GM19035 (cell line): Measurements from ENCODE around the gene RNASEH2A.

ENCODE experiments used
- ATAC-seq: cut with Tn5 transposase; IDR thresholded peaks from one replicate; pipeline ENCODE4 v1.9.1; 2021; ENCODE audit not compliant: unreplicated experiment

RNASEH2A gene

DNA sequence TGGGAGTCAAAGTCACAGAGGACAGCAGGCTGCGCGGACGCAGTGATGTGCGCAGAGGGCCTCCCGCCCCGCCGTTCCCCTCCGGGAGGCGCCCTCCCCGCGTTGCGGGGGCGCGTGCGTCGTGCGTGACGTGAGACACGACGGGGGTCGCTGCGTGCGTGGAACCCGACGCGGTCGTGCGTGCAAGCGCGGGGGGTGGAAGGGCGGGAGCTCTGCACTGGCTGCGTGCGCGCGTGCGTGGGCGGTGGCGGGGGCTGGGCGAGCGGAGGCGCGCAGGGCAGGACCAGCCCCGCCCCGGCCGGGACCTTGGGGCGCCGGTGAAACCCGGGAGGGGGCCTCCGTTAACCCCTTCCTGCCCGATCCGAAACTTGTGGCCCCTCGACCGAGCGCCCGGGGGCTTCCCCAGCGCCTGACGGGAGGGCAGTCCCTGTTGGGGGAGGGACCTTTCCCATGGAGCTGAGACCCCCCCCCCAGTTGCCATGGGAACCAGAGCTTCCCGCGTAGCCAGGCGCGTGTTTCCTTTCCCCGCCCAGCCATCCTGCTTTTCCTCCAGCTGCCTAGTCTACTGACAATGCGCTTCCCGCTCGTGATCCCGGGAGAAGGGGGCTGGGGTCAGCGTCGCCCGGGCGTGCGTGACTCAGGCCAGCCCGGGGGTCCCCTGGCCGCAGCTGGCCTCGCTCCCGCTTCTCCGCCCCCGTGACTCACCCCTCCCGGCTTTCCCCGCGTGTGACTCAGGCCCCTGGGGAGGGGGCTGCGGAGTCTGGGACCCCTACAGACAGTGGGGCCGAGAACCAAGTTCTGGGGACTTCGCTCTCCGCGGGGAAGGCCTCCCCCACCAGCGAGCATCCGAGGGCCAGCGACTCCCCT is 23.7 kb upstream of the RNASEH2A start:
- peak; percentile 36 for ATAC-seq

DNA sequence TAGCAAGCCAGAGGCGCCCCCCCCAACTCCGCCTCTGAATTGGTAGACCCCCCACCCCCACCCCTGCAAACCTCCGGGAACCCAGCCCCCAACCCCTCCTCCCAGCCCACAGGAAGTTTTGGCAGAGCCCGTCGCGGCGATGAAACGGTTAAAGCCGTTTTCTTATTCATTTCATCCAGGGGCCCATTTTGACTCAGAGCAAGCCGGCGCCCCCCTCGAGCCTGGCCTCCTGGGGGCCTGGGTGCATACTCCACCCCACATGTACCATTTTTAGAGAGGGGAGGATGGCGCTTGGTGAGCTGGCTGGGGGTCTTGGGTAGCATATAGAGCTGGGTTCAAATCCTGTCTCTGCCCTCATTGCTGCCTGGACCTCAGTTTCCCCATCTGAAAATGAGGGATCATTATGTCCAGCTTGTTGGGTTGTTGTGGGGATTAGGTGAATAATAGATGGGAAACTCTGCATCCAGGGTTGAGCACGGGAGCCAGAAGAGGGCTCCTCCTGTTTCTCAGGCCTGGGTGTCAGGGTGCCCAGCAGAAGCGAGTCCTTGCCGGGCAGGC is 23.0 kb upstream of the RNASEH2A start:
- ATAC-seq = no peak

DNA sequence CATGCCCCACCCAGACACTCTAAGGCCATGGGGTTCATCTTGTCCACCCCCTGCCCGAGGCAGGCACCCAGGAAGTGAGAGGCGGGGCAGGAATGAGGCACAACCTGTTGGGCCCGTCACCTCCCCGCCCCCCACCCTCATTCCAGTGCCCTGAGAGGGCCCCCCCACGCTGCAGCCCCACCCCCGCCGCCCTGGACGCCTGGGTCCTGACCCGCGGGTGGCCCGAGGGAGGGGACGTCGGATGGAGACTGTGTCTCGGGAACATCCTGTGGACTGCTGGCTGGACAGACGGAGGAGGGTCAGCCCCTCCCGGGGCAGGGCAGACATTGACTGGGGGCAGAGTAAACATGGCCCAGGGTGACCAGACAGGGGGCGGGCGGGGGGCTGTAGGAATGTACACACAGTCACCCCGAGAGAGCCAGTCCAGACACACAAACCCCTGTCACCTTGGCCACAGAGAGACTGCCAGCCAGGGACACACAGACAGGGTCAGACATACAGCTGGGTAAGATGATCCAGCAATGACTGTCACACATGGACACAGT is 22.5 kb upstream of the RNASEH2A start:
- ATAC-seq = no peak

DNA sequence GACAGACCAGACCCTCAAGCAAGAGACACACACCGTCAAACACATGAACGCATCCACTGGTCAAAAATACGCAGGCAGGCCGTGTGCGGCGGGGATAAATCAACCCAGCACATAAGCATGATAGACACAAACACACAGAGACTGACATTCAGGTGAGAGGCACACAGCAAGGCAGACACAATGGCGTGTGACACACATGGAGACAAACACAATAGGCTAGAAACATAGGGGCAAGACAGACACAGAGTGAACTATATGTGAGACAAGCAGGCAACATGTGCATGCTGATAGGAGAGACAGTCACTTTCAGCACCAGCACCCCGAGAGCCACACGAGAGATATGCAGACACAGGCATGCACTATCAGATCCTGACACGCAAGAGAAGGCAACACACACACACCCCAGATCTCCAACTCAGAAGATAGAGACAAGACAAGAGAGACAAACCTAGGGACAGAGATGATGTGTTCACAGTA is 22.0 kb upstream of the RNASEH2A start:
- no peak for ATAC-seq

DNA sequence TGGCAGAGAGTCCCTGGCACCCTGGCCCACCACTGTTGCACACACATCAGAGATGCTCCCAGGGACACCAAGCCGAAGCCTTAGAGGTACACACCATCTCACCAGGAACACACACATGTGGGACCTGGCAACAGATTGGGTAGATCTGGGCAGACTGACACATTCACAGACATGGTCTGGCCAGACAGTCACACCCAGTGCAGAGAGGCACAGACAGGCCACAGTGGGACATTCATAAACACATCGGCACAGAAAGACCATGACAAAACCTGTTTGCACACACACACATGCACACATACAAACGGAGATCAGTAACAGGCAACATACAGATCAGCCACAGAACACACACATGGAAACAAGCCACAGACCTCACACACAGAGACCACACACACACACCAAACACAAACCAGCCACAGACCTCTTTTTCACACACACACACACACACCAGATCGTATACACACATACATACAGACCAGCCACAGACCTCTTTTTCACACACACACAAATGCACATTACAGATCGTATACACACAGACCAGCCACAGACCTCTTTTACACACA is 21.4 kb upstream of the RNASEH2A start:
- ATAC-seq = no peak

- no peak for ATAC-seq
These were observed 20.9 kb upstream of the RNASEH2A start for GRCh38 chr19:12785431-12786031.

GRCh38 chr19:12786141-12786870 is 20.1 kb upstream of the RNASEH2A start:
- ATAC-seq = no peak

DNA sequence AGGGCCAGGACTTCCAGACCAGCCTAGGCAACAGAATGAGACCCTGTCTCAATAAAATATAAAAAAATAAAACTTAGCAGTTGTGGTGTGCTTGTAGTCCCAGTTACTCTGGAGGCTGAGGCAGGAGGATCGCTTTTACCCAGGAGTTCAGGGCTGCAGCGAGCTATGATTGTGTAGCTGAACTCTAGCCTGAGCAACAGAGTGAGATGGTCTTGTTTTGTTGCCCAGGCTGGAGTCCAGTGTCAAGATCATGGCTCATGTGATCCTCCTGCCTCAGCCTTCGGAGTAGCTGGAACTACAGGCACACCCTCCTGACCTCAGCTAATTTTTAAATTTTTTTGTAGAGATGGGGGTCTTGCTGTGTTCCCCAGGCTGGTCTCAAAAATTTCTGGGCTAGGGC is 19.4 kb upstream of the RNASEH2A start:
- ATAC-seq = no peak

- no peak for ATAC-seq
These were observed 18.9 kb upstream of the RNASEH2A start for GRCh38 chr19:12787458-12787857.

- ATAC-seq = no peak
These were observed 18.2 kb upstream of the RNASEH2A start for GRCh38 chr19:12788042-12788681.

DNA sequence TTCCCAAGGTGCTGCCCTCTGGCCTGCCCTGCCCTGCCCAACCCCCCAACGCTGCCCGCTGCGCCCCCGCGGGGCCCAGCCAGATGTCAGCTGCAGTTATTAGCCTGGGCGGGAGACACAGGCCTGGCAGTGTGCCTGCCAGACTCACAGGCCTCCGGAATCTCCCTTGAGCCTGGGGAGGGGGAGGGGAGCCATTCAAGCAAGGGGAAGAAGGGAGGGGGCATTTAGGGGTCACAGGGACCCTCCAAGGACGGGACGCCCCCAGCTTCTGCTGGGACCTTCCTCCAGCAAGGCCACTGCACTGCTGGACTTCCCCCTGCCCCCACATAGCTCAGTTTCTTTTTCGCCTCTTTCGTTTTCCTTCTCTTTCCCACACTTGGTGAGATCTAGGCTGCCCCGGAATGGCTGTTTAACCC is 17.7 kb upstream of the RNASEH2A start:
- no peak for ATAC-seq

GRCh38 chr19:12789098-12789903 is 17.1 kb upstream of the RNASEH2A start:
- no peak for ATAC-seq

DNA sequence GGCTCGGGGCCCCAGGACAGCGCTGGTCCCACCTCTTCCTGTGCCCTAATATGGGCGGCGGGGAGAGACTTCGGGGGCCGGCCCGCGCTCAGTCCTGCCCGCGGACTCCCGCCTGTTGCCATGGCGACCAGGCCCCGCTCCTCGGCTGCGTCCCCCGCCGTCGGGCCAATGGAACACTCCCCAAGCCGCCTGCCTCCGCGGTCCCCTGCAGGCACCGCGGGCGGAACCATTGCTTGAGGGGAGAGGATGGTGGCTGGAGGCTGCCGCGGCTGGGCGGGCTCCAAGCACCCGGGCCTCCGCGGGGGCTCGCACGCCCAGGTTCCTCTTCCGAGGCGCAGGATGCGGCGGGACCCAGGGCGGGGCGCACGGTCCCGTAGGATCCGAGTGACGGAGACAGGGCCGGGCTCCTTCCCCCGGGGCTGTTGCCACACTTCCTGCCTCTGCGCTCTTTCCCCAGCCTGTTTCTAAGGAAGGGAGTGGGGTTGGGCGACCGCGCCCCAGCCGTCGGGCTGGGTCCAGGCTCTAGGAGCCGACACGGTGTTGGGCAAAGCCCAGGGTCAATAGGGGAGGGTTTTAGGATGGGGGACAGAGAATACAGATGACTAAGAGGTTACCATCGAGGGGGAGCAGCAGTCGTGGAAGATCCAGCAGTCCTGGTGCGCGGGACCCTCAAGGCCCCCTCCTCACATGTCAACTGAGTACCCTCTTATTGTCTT is 16.3 kb upstream of the RNASEH2A start:
- peak; percentile 38 for ATAC-seq

GRCh38 chr19:12790628-12791344 is 15.6 kb upstream of the RNASEH2A start:
- no peak for ATAC-seq

DNA sequence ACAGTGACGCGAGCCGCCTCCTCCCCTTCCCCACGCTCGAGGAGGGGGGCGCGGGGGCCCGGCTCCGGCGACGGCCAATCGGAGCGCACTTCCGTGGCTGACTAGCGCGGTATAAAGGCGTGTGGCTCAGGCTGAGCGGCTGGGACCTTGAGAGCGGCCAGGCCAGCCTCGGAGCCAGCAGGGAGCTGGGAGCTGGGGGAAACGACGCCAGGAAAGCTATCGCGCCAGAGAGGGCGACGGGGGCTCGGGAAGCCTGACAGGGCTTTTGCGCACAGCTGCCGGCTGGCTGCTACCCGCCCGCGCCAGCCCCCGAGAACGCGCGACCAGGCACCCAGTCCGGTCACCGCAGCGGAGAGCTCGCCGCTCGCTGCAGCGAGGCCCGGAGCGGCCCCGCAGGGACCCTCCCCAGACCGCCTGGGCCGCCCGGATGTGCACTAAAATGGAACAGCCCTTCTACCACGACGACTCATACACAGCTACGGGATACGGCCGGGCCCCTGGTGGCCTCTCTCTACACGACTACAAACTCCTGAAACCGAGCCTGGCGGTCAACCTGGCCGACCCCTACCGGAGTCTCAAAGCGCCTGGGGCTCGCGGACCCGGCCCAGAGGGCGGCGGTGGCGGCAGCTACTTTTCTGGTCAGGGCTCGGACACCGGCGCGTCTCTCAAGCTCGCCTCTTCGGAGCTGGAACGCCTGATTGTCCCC is 14.9 kb upstream of the RNASEH2A start, which contains the start of gene JUNB:
Gene JUNB, plus strand, starts transcription at position 142 of the 706 bp plus-strand sequence. Its CDS starts 286 bp downstream, at position 428.
- peak; percentile 28 for ATAC-seq

- no peak for ATAC-seq
These were observed 14.1 kb upstream of the RNASEH2A start for GRCh38 chr19:12792051-12792852.
